ENCODE measurements around the gene CRADD.

DNA sequence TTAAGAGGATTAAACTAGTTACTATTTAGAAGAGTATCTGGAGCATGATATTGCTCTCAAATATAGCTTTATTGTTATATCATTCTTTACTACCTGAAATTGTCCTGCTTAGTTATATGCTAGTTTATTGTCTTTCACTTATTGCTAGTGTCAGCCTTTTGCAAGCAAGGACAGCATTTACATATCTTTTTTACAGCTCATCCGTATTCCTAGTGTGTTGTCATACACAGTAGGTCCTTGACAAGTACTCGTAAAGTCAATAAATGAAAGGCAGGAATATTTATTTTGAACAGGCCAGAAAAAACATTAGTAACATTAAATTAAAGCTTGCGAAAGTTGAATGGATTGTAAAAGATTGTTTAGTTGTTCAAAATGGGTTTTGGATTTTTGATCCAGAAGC, 35.0 kb downstream of the CRADD start:
- TF ChIP-seq, protein P1, sequence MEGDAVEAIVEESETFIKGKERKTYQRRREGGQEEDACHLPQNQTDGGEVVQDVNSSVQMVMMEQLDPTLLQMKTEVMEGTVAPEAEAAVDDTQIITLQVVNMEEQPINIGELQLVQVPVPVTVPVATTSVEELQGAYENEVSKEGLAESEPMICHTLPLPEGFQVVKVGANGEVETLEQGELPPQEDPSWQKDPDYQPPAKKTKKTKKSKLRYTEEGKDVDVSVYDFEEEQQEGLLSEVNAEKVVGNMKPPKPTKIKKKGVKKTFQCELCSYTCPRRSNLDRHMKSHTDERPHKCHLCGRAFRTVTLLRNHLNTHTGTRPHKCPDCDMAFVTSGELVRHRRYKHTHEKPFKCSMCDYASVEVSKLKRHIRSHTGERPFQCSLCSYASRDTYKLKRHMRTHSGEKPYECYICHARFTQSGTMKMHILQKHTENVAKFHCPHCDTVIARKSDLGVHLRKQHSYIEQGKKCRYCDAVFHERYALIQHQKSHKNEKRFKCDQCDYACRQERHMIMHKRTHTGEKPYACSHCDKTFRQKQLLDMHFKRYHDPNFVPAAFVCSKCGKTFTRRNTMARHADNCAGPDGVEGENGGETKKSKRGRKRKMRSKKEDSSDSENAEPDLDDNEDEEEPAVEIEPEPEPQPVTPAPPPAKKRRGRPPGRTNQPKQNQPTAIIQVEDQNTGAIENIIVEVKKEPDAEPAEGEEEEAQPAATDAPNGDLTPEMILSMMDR (IDR thresholded peaks at IDR 0.05) = no peak
- no peak for TF ChIP-seq EZH2 (IDR thresholded peaks at IDR 0.05)
